Esophagus squamous epithelium (tissue), 5 donors: ENCODE measurements around the gene CCDC15. TPM values are rescaled to one million over a fixed set of nuclear protein-coding genes. Genes with fewer than 3 reads are reported as not detected.

Experiments used
- DNase-seq: peaks from one replicate; lab custom pipeline; 2025; lab: John Stamatoyannopoulos, UW
- H3K27ac ChIP-seq, 4 donors: fragments of 200-600 bp; sonication (generic); one replicate each; pipeline ENCODE4 v1.5.1; 2016 to 2019; ENCODE audit warnings: mild to moderate bottlenecking in 1 of 4
- H3K27me3 ChIP-seq, 4 donors: fragments of 200-600 bp; sonication (generic); 1 replicate in 3 of 4; 2 replicates in 1 of 4; pipeline versions ENCODE4 v1.5.1 to v1.6.0; 2017 to 2021; ENCODE audit warnings: antibody characterized with exemption in 1 of 4
- H3K36me3 ChIP-seq, 3 donors: fragments of 200-600 bp; sonication (generic); one replicate each; pipeline ENCODE4 v1.5.1; 2016 to 2019
- H3K4me1 ChIP-seq, 3 donors: fragments of 200-600 bp; sonication (generic); one replicate each; pipeline ENCODE4 v1.5.1; 2017 to 2019
- H3K4me3 ChIP-seq, 4 donors: fragments of 200-600 bp; sonication (generic); 1 replicate in 3 of 4; 2 replicates in 1 of 4; pipeline ENCODE4 v1.5.1; 2016 to 2019; ENCODE audit warnings: mild to moderate bottlenecking in 2 of 4, moderate library complexity in 1 of 4
- H3K9me3 ChIP-seq, 3 donors: fragments of 200-600 bp; sonication (generic); one replicate each; pipeline ENCODE4 v1.5.1; 2016 to 2019
- POLR2A ChIP-seq, 4 donors: fragments of 450-650 bp; IDR thresholded peaks; one replicate each; pipeline ENCODE4 v1.6.1; 2017; ENCODE audit warnings: antibody characterized with exemption in 4 of 4, mild to moderate bottlenecking in 4 of 4, moderate library complexity in 3 of 4
- WGBS, 2 donors: methylation state at CpG; one replicate each; pipeline ENCODE4 v1.1.5; 2018; 5-methylcytosine and 5-hydroxymethylcytosine counted together
- intact Hi-C: fragments of 100-400 bp; cut with DNase I; formaldehyde crosslinking; loops from one replicate; pipeline ENCODE4 v1.15.0; 2022
- total RNA-seq, 4 donors: library from RNA; depleted of rRNA; stranded (reverse); fragments of >200 nt; gene quantifications; one replicate each; pipeline ENCODE4 v1.1.0, GENCODE V29; 2016
- TF ChIP-seq, protein P1 (sequence below), 6 experiments: fragments of 450-650 bp in 4 of 6; fragments of 200-600 bp in 2 of 6; sonication (generic) in 2 of 6; IDR thresholded peaks; one replicate each; pipeline ENCODE4 v1.5.1; 2016 to 2019; ENCODE audit warnings: antibody characterized with exemption in 6 of 6, mild to moderate bottlenecking in 4 of 6, moderate library complexity in 4 of 6
- donor health status: DM: yes; HTN: yes; CAD: no.

Gene CCDC15
- total RNA-seq, 4 donors from 2014 or later, result 2.0 to 3.2 (median 2.9) TPM

GRCh38 chr11:124945826-124946225 is 8.2 kb upstream of the CCDC15 start:
- intact Hi-C loops, result no loop called here
- no peak overlapping the region for H3K27ac ChIP-seq
- DNase-seq, result no peak
- no peak overlapping the region for H3K4me3 ChIP-seq
- peaks cover 0 to 7% (median 0%) of the 10 kb centered on the region in 3 donors for H3K4me1 ChIP-seq
- 56 to 77% methylated on average over 5 to 6 of the region's 6 CpGs for WGBS, 2 donors
- no peaks in the 10 kb centered on the region for H3K9me3 ChIP-seq
- TF ChIP-seq POLR2A (IDR thresholded peaks at IDR 0.05), result no peak
- TF ChIP-seq, protein P1, sequence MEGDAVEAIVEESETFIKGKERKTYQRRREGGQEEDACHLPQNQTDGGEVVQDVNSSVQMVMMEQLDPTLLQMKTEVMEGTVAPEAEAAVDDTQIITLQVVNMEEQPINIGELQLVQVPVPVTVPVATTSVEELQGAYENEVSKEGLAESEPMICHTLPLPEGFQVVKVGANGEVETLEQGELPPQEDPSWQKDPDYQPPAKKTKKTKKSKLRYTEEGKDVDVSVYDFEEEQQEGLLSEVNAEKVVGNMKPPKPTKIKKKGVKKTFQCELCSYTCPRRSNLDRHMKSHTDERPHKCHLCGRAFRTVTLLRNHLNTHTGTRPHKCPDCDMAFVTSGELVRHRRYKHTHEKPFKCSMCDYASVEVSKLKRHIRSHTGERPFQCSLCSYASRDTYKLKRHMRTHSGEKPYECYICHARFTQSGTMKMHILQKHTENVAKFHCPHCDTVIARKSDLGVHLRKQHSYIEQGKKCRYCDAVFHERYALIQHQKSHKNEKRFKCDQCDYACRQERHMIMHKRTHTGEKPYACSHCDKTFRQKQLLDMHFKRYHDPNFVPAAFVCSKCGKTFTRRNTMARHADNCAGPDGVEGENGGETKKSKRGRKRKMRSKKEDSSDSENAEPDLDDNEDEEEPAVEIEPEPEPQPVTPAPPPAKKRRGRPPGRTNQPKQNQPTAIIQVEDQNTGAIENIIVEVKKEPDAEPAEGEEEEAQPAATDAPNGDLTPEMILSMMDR (IDR thresholded peaks at IDR 0.05), result no peak
- H3K27me3 ChIP-seq, result no peaks in the 10 kb centered on the region
- no peaks in the 10 kb centered on the region for H3K36me3 ChIP-seq

DNA sequence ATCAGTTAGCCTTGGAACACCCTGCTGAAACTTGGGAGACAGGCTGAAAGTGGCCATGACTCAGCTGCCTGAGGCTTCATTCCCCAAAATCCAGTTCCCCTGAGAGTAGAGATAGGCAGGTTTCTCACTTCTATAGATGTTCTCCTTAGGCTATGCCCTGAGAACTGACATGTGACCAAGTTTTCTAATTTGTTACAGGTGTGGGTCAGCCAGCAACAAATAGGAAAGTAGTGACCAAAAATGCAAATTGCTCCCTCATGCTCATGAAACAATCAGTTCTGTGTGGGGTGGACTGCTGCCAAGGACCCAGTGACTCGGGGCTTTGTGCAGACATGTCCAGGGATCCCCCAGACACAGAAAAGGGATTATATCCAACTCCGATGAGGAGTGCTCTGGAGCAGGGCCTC is 7.3 kb upstream of the CCDC15 start:
- no peaks in the 10 kb centered on the region for H3K36me3 ChIP-seq
- TF ChIP-seq, protein P1 (IDR thresholded peaks at IDR 0.05), result no peak
- no peak for TF ChIP-seq POLR2A (IDR thresholded peaks at IDR 0.05)
- H3K4me1 ChIP-seq, result peaks cover 0 to 7% (median 0%) of the 10 kb centered on the region in 3 donors
- DNase-seq, result no peak
- no peaks in the 10 kb centered on the region for H3K9me3 ChIP-seq
- intact Hi-C loops, result no loop called here
- WGBS, 2 donors, result 20% methylated on average over 2 of the region's 2 CpGs; no CpG with 5 or more reads in 1 of the 2 donors
- H3K27ac ChIP-seq, result no peak overlapping the region
- H3K4me3 ChIP-seq, result no peak overlapping the region
- no peaks in the 10 kb centered on the region for H3K27me3 ChIP-seq

- Histone ChIP-seq H3K27me3 (no peaks in the 10 kb centered on the region), H3K4me1 (peaks cover 0 to 24% (median 6%) of the 10 kb centered on the region in 3 donors), H3K4me3 (no peak overlapping the region), H3K27ac (no peak overlapping the region), H3K36me3 (no peaks in the 10 kb centered on the region), H3K9me3 (no peaks in the 10 kb centered on the region)
- DNase-seq, result no peak
- intact Hi-C loops, result no loop called here
- no peak for TF ChIP-seq POLR2A (IDR thresholded peaks at IDR 0.05)
- TF ChIP-seq, protein P1 (IDR thresholded peaks at IDR 0.05), result no peak
Measured at GRCh38 chr11:124950601-124951330, 3.2 kb upstream of the CCDC15 start.

- Histone ChIP-seq H3K36me3 (no peaks in the 10 kb centered on the region), H3K27me3 (no peaks in the 10 kb centered on the region), H3K4me3 (no peak overlapping the region), H3K9me3 (no peaks in the 10 kb centered on the region), H3K27ac (no peak overlapping the region), H3K4me1 (peaks cover 0 to 24% (median 6%) of the 10 kb centered on the region in 3 donors)
- TF ChIP-seq, protein P1 (IDR thresholded peaks at IDR 0.05), result no peak
- TF ChIP-seq POLR2A (IDR thresholded peaks at IDR 0.05), result no peak
- 87 to 93% methylated on average over 3 of the region's 3 CpGs for WGBS, 2 donors
- intact Hi-C loops, result no loop called here
- DNase-seq, result no peak
Measured at GRCh38 chr11:124951341-124951740, 2.7 kb upstream of the CCDC15 start.

DNA sequence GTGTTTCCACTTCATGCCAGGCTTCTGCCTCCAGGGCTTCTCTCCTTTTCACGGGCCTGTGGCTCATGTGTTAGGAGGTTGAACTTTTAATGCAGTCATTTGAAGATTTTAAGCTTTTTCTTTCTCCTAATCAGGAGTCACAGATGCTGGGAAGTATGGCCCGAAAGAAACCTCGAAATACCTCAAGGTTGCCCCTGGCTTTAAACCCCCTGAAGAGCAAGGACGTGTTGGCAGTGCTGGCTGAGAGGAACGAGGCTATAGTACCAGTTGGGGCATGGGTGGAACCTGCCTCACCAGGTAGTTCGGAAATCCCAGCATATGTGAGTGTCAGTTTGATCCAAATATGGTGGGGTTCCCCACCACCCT is 571 bp downstream of the CCDC15 start:
- no peaks in the 10 kb centered on the region for H3K9me3 ChIP-seq
- intact Hi-C loops, result no loop called here
- peak overlapping the region; percentile 44 to 73 (median 66) for H3K4me3 ChIP-seq
- DNase-seq, result no peak
- no peaks in the 10 kb centered on the region for H3K27me3 ChIP-seq
- no peak for TF ChIP-seq POLR2A (IDR thresholded peaks at IDR 0.05)
- TF ChIP-seq, protein P1 (IDR thresholded peaks at IDR 0.05), result no peak
- H3K36me3 ChIP-seq, result no peaks in the 10 kb centered on the region
- peak overlapping the region in 3 of 4 donors; percentile 77 to 86 (median 86) for H3K27ac ChIP-seq
- H3K4me1 ChIP-seq, result peaks cover 0 to 17% (median 6%) of the 10 kb centered on the region in 3 donors
- 31 to 38% methylated on average over 6 of the region's 6 CpGs for WGBS, 2 donors
